ENCODE results near the gene GPSM3.
A peak's percentile ranks its signal among the peaks of the same experiment; 100 is the strongest.
"Not testable (repeated sequence)": the region's sequence is repeated elsewhere in the genome, so short reads cannot be mapped to it uniquely, and the experiment has no call there.

The GPSM3 gene

DNA sequence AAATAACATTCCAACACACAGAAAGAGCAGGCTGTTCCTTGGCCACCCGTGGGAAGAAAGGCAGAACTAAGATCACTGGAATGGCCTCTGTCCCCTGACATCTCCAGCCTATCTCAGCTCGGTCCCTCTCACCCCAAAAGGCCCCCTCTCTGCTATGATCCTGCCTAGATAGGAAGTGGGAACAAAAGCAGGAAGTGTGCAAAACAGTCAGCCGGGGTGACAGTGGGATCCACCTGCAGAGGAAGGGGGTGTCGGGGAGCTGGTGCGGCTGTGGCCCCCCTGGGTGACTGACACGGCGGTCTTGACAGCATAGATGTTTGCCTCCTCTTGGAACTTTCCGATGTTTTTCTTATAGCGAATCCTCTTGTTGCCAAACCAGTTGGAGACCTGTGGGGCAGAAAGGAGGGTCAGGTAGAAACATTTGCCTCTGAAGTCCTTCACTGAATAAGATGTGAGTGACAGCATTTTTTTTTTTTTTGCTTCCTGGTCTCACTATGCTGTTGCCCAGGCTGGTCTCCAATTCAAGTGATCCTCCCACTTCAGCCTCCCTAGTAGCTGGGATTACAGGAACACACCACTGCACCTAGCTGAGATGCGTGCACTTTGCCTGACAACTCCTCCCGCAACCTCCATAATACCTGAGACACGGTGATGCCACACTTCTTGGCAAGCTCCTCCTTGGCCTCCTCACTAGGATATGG is 5.3 kb downstream of the GPSM3 start:
- Histone ChIP-seq H3K36me3 (ENCODE audit: insufficient read depth, low read length) (peaks cover 40% of the 10 kb centered on the region; the same call in 1 of the 2 replicates), H3K27me3 (ENCODE audit: insufficient read depth, low read length) (no peaks in the 10 kb centered on the region), H3K4me2 (ENCODE audit: low read length) (no peak overlapping the region), H3K4me3 (ENCODE audit: low read depth, low read length, poor library complexity, severe bottlenecking) (no peak overlapping the region), H4K20me1 (ENCODE audit: insufficient read depth, low read length) (no peaks in the 10 kb centered on the region), H2AFZ (ENCODE audit: low read length) (no peak overlapping the region), H3F3A (ENCODE audit: insufficient read depth, low read length) (no peaks in the 10 kb centered on the region), H3K9me2 (ENCODE audit: low read depth, low read length) (no peaks in the 10 kb centered on the region), H3K4me1 (ENCODE audit: insufficient read depth, low read length, severe bottlenecking) (peaks cover 31% of the 10 kb centered on the region), H3K79me2 (ENCODE audit: insufficient read depth, low read length) (no peaks in the 10 kb centered on the region), H3K27ac (ENCODE audit: low read depth, low read length, poor library complexity, severe bottlenecking) (peak overlapping the region; percentile 15), H3K9me3 (ENCODE audit: low read length) (no peaks in the 10 kb centered on the region), H3K9ac (ENCODE audit: low read length) (no peak overlapping the region)
- TF ChIP-seq EZH2 (IDR thresholded peaks at IDR 0.05; ENCODE audit: borderline replicate concordance, low read length): no peak
- no peak for TF ChIP-seq CTCF (IDR thresholded peaks at IDR 0.05; ENCODE audit: low read length)

DNA sequence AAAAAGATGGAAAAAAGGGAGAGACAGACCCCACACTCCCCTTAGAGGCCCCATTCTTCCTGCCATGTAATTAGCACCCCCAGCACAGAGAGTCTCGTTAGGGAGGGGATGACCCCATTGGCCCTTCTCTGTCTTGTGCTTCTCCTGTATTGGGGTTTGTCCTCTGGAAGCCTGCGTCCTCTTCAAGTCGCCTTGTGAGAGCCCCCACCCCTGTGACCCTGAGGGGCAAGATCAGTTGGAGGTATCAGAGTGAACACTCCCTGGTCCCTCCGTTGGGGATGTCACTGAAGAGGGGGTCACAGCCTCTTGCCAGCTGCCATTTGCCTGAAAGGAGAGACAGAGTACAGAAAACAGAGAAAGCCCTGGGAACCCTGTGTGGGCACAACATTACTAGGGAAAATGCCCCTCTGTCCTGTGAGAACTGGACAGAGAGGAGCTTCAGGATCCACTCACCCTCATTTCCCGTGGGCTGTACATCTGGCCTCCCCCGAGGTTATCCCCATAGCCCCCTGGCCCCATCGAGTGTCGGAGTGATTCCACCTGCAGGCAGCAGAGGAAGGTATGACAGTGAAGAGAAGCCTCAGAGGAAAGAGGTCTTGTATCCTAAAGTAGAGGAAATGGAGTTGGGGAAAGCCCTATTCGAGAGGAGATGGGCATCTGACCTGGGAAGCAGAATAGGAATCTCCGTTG is 6.1 kb downstream of the GPSM3 start:
- not testable (repeated sequence) for H3K9me3 ChIP-seq (ENCODE audit: low read length); H3K4me3 ChIP-seq (ENCODE audit: low read depth, low read length, poor library complexity, severe bottlenecking); H3K4me2 ChIP-seq (ENCODE audit: low read length); H3K9me2 ChIP-seq (ENCODE audit: low read depth, low read length); H3K27me3 ChIP-seq (ENCODE audit: insufficient read depth, low read length); H4K20me1 ChIP-seq (ENCODE audit: insufficient read depth, low read length); H3K9ac ChIP-seq (ENCODE audit: low read length); H2AFZ ChIP-seq (ENCODE audit: low read length); H3K79me2 ChIP-seq (ENCODE audit: insufficient read depth, low read length); H3F3A ChIP-seq (ENCODE audit: insufficient read depth, low read length)
- Histone ChIP-seq H3K36me3 (ENCODE audit: insufficient read depth, low read length) (peaks cover 44% of the 10 kb centered on the region; the same call in 1 of the 2 replicates), H3K27ac (ENCODE audit: low read depth, low read length, poor library complexity, severe bottlenecking) (peak overlapping the region; percentile 15), H3K4me1 (ENCODE audit: insufficient read depth, low read length, severe bottlenecking) (peaks cover 22% of the 10 kb centered on the region)

DNA sequence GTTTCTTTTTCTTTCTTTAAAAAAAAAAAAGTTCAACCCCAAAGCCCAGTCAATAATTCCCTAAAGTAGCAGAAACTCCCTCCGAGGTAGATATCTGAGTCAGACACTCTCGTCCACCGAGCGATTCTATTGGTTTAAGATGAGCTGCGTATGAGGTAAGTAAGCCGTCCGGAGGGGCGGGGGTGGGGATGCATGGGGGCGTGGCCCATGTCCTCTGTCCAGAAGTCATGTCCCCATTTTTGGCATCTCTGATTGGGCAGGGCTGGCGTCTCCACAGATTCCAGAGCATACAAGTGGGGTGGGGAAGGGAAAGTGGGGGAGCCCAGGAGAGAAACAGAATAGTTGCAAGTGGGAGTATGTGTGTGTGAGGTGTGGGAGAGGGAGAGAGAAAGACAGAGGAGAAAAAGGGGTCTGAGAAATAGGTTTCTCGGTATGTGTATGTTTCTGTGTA is 6.7 kb downstream of the GPSM3 start:
- not testable (repeated sequence) for H3K9me3 ChIP-seq (ENCODE audit: low read length); H2AFZ ChIP-seq (ENCODE audit: low read length); H3K79me2 ChIP-seq (ENCODE audit: insufficient read depth, low read length); H3K4me2 ChIP-seq (ENCODE audit: low read length); H3F3A ChIP-seq (ENCODE audit: insufficient read depth, low read length); H3K4me3 ChIP-seq (ENCODE audit: low read depth, low read length, poor library complexity, severe bottlenecking); H3K9me2 ChIP-seq (ENCODE audit: low read depth, low read length); H4K20me1 ChIP-seq (ENCODE audit: insufficient read depth, low read length); H3K27me3 ChIP-seq (ENCODE audit: insufficient read depth, low read length); H3K27ac ChIP-seq (ENCODE audit: low read depth, low read length, poor library complexity, severe bottlenecking); H3K9ac ChIP-seq (ENCODE audit: low read length)
- peaks cover 16% of the 10 kb centered on the region for H3K4me1 ChIP-seq (ENCODE audit: insufficient read depth, low read length, severe bottlenecking)
- H3K36me3 ChIP-seq (ENCODE audit: insufficient read depth, low read length): peaks cover 49% of the 10 kb centered on the region; the same call in 1 of the 2 replicates

DNA sequence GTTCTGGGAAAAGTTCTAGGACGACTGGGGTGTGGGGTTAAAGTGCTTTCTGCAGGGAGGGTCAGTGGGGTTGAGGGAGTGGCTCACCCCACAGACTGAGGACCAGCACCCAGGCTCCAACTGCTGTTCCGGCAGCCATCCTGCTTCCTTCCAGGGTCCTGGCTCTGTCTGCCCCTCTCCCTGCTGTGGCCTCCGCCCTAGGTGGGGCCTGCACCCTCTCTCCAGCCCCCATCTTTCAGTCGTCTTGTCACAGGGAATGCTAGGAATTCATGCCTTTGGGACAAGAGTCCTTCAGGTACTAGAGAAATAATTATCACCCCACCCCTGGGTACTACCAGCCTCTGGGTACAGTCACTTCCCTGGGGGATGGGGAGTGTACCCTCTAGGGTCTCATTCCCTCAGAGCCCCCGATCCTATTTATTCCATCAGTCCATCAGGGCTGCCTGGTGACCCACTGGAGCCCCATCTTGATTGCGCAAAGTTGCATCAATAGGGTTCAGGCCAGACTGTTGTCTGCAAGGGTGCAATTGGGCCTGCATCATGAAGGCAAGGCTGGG is 8.3 kb downstream of the GPSM3 start, which contains the start of gene AGER:
AGER (minus strand) TSS at position 170 of the 557 bp plus-strand sequence; CDS start at position 139, 31 bp downstream.
- Histone ChIP-seq H3F3A (ENCODE audit: insufficient read depth, low read length) (no peaks in the 10 kb centered on the region), H3K36me3 (ENCODE audit: insufficient read depth, low read length) (peaks cover 59% of the 10 kb centered on the region; the same call in 1 of the 2 replicates), H3K27ac (ENCODE audit: low read depth, low read length, poor library complexity, severe bottlenecking) (no peak within 1 kb of the TSS), H3K9me3 (ENCODE audit: low read length) (no peaks in the 10 kb centered on the region), H3K4me2 (ENCODE audit: low read length) (no peak within 1 kb of the TSS), H3K79me2 (ENCODE audit: insufficient read depth, low read length) (no peaks in the 10 kb centered on the region), H4K20me1 (ENCODE audit: insufficient read depth, low read length) (no peaks in the 10 kb centered on the region), H3K27me3 (ENCODE audit: insufficient read depth, low read length) (no peaks in the 10 kb centered on the region), H3K9ac (ENCODE audit: low read length) (no peak within 1 kb of the TSS), H3K4me1 (ENCODE audit: insufficient read depth, low read length, severe bottlenecking) (peaks cover 14% of the 10 kb centered on the region), H3K4me3 (ENCODE audit: low read depth, low read length, poor library complexity, severe bottlenecking) (no peak within 1 kb of the TSS), H2AFZ (ENCODE audit: low read length) (no peak within 1 kb of the TSS), H3K9me2 (ENCODE audit: low read depth, low read length) (no peaks in the 10 kb centered on the region)
- no peak for TF ChIP-seq EZH2 (IDR thresholded peaks at IDR 0.05; ENCODE audit: borderline replicate concordance, low read length)
- no peak for TF ChIP-seq CTCF (IDR thresholded peaks at IDR 0.05; ENCODE audit: low read length)

Measured in OCI-LY1 (cell line).